Ascending aorta (tissue), 2 donors: ENCODE measurements around the gene ITGA4. TPM values are rescaled to one million over a fixed set of nuclear protein-coding genes. Genes with fewer than 3 reads are reported as not detected.

Experiments used
- DNase-seq, 2 donors: peaks; one replicate each; pipeline ENCODE4 v3.0.0-alpha.2; 2019; ENCODE audit warnings: low spot score in 2 of 2
- H3K27ac ChIP-seq, 2 donors: fragments of 200-600 bp; sonication (generic); one replicate each; pipeline ENCODE4 v1.5.1; 2016 to 2017; ENCODE audit warnings: mild to moderate bottlenecking in 1 of 2
- H3K27me3 ChIP-seq: fragments of 200-600 bp; sonication (generic); one replicate; pipeline ENCODE4 v1.5.1; 2017
- H3K36me3 ChIP-seq, 2 donors: fragments of 200-600 bp; sonication (generic); one replicate each; pipeline ENCODE4 v1.5.1; 2016
- H3K4me1 ChIP-seq, 2 donors: fragments of 200-600 bp; sonication (generic); one replicate each; pipeline ENCODE4 v1.5.1; 2016 to 2017; ENCODE audit warnings: mild to moderate bottlenecking in 1 of 2
- H3K4me3 ChIP-seq, 2 donors: fragments of 200-600 bp; sonication (generic); one replicate each; pipeline ENCODE4 v1.5.1; 2016 to 2017; ENCODE audit warnings: mild to moderate bottlenecking in 1 of 2
- H3K9me3 ChIP-seq, 2 donors: fragments of 200-600 bp; sonication (generic); one replicate each; pipeline ENCODE4 v1.5.1; 2016
- CTCF ChIP-seq, 3 experiments: fragments of 200-600 bp in 2 of 3; fragments of 450-650 bp in 1 of 3; sonication (generic) in 2 of 3; IDR thresholded peaks; one replicate each; pipeline ENCODE4 v1.5.1; 2016 to 2019; ENCODE audit warnings: antibody characterized with exemption in 3 of 3, mild to moderate bottlenecking in 1 of 3, moderate library complexity in 1 of 3
- intact Hi-C: fragments of 100-400 bp; cut with DNase I; formaldehyde crosslinking; loops from one replicate; pipeline ENCODE4 v1.15.1; 2023
- total RNA-seq: library from RNA; depleted of rRNA; stranded (reverse); fragments of >200 nt; gene quantifications from one replicate; pipeline ENCODE4 v1.1.0, GENCODE V29; 2016

The ITGA4 gene
- total RNA-seq, 1 donor from 2014 or later = 6.6 TPM

- no peak for DNase-seq
- Histone ChIP-seq H3K4me1 (no peaks in the 10 kb centered on the region), H3K36me3 (no peaks in the 10 kb centered on the region), H3K27me3 (no peaks in the 10 kb centered on the region), H3K27ac (no peak overlapping the region), H3K9me3 (no peaks in the 10 kb centered on the region), H3K4me3 (no peak overlapping the region)
- no peak for TF ChIP-seq CTCF (IDR thresholded peaks at IDR 0.05)
- intact Hi-C loops = no loop called here
Observed at GRCh38 chr2:181540421-181540820, 83.2 kb downstream of the ITGA4 start.

GRCh38 chr2:181542170-181542569, 85.0 kb downstream of the ITGA4 start:
- H3K27me3 ChIP-seq = no peaks in the 10 kb centered on the region
- H3K36me3 ChIP-seq = no peaks in the 10 kb centered on the region
- no peak overlapping the region for H3K4me3 ChIP-seq
- no peaks in the 10 kb centered on the region for H3K4me1 ChIP-seq
- no peak for DNase-seq
- intact Hi-C loops = no loop called here
- no peak overlapping the region for H3K27ac ChIP-seq
- no peaks in the 10 kb centered on the region for H3K9me3 ChIP-seq
- no peak for TF ChIP-seq CTCF (IDR thresholded peaks at IDR 0.05)

GRCh38 chr2:181546086-181546485, 88.9 kb downstream of the ITGA4 start:
- Histone ChIP-seq H3K4me1 (no peaks in the 10 kb centered on the region), H3K36me3 (no peaks in the 10 kb centered on the region), H3K27ac (no peak overlapping the region), H3K9me3 (no peaks in the 10 kb centered on the region), H3K27me3 (no peaks in the 10 kb centered on the region), H3K4me3 (no peak overlapping the region)
- TF ChIP-seq CTCF (IDR thresholded peaks at IDR 0.05) = no peak
- intact Hi-C loops = no loop called here
- no peak for DNase-seq

- Histone ChIP-seq H3K4me3 (no peak overlapping the region), H3K27ac (no peak overlapping the region), H3K9me3 (no peaks in the 10 kb centered on the region), H3K36me3 (no peaks in the 10 kb centered on the region), H3K4me1 (no peaks in the 10 kb centered on the region), H3K27me3 (no peaks in the 10 kb centered on the region)
- no peak for DNase-seq
- no peak for TF ChIP-seq CTCF (IDR thresholded peaks at IDR 0.05)
- intact Hi-C loops = no loop called here
Observed at GRCh38 chr2:181552808-181553207, 95.6 kb downstream of the ITGA4 start.

- TF ChIP-seq CTCF (IDR thresholded peaks at IDR 0.05) = no peak
- H3K4me3 ChIP-seq = no peak overlapping the region
- no peaks in the 10 kb centered on the region for H3K36me3 ChIP-seq
- H3K27me3 ChIP-seq = no peaks in the 10 kb centered on the region
- H3K4me1 ChIP-seq = no peaks in the 10 kb centered on the region
- intact Hi-C loops = no loop called here
- no peaks in the 10 kb centered on the region for H3K9me3 ChIP-seq
- H3K27ac ChIP-seq = no peak overlapping the region
- DNase-seq = no peak
Observed at GRCh38 chr2:181553244-181553643, 96.1 kb downstream of the ITGA4 start.
